A549 (cell line): ENCODE results near the gene TPCN1.

Source experiments
- MYC ChIP-seq: IDR thresholded peaks from 2 replicates; pipeline ENCODE4 v1.6.1; 2012; ENCODE audit warnings: mild to moderate bottlenecking, inconsistent platforms, low read length, improper control_type of control experiment, borderline replicate concordance
- RCOR1 ChIP-seq: fragments of 150-350 bp; IDR thresholded peaks from 2 replicates; pipeline ENCODE4 v1.6.1; 2014; ENCODE audit warnings: antibody characterized with exemption, low read length, low read depth
- TF ChIP-seq, protein P1 (sequence below): fragments of >200 bp; sonication (Bioruptor Twin); formaldehyde crosslinking; IDR thresholded peaks from 3 replicates; pipeline ENCODE4 v1.5.1; 2016
- TF ChIP-seq, protein P2 (sequence below): fragments of 150-350 bp; IDR thresholded peaks from 2 replicates; pipeline ENCODE4 v1.6.1; 2014; ENCODE audit warnings: low read depth, mild to moderate bottlenecking, low read length
- TF ChIP-seq, protein P3 (sequence below): IDR thresholded peaks from 2 replicates; pipeline ENCODE4 v1.6.1; 2012

DNA sequence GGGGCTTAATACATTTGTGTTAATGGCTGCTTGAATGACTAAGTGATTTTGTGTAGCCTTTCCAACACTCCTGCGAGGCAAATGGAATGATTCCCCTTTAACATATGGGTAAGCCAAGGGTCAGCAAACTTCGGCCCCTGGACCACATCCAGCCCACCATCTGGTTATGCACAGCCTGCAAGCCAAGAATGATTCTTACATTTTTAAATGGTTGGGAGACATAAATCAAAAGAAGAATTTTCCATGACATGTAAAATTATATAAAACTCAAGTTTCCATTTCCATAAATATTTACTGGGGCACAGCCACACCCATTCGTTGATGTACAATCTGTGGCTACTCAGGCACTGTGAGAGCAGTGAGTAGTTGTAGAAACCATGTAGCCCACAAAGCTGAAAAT lies 104.7 kb downstream of the TPCN1 start:
- TF ChIP-seq RCOR1 (no peak), MYC (no peak)
- TF ChIP-seq, protein P1, sequence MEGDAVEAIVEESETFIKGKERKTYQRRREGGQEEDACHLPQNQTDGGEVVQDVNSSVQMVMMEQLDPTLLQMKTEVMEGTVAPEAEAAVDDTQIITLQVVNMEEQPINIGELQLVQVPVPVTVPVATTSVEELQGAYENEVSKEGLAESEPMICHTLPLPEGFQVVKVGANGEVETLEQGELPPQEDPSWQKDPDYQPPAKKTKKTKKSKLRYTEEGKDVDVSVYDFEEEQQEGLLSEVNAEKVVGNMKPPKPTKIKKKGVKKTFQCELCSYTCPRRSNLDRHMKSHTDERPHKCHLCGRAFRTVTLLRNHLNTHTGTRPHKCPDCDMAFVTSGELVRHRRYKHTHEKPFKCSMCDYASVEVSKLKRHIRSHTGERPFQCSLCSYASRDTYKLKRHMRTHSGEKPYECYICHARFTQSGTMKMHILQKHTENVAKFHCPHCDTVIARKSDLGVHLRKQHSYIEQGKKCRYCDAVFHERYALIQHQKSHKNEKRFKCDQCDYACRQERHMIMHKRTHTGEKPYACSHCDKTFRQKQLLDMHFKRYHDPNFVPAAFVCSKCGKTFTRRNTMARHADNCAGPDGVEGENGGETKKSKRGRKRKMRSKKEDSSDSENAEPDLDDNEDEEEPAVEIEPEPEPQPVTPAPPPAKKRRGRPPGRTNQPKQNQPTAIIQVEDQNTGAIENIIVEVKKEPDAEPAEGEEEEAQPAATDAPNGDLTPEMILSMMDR = no peak
- TF ChIP-seq, protein P2, sequence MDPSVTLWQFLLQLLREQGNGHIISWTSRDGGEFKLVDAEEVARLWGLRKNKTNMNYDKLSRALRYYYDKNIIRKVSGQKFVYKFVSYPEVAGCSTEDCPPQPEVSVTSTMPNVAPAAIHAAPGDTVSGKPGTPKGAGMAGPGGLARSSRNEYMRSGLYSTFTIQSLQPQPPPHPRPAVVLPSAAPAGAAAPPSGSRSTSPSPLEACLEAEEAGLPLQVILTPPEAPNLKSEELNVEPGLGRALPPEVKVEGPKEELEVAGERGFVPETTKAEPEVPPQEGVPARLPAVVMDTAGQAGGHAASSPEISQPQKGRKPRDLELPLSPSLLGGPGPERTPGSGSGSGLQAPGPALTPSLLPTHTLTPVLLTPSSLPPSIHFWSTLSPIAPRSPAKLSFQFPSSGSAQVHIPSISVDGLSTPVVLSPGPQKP = no peak
- TF ChIP-seq, protein P3, sequence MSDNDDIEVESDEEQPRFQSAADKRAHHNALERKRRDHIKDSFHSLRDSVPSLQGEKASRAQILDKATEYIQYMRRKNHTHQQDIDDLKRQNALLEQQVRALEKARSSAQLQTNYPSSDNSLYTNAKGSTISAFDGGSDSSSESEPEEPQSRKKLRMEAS = no peak
